DND-41 (cell line): ENCODE data around the gene NSMCE3.

ENCODE experiments used
- CTCF ChIP-seq: IDR thresholded peaks from 2 replicates; pipeline ENCODE4 v1.5.1; 2012; ENCODE audit warnings: borderline replicate concordance, low read length, moderate library complexity, mild to moderate bottlenecking; ENCODE audit not compliant: poor library complexity, severe bottlenecking; ENCODE audit errors: extremely low read depth
- EZH2 ChIP-seq: IDR thresholded peaks from 3 replicates; pipeline ENCODE4 v1.6.1; 2012; ENCODE audit warnings: borderline replicate concordance, low read depth, mild to moderate bottlenecking, moderate library complexity, low read length, inconsistent platforms; ENCODE audit not compliant: severe bottlenecking

- TF ChIP-seq CTCF: no peak
- TF ChIP-seq EZH2: no peak
These were observed 35.9 kb upstream of the NSMCE3 start for GRCh38 chr15:29305556-29305955.
